Neuronal stem cell (in vitro differentiated cells): ENCODE results near the gene RYR1.

ENCODE experiments used
- DNase-seq: peaks from one replicate; pipeline ENCODE4 v3.0.0-alpha.2; 2013; ENCODE audit warnings: low spot score
- H2AFZ ChIP-seq: one replicate; pipeline ENCODE4 v1.6.1; 2013; ENCODE audit warnings: mild to moderate bottlenecking, low read length, inconsistent platforms
- H2AK5ac ChIP-seq: 2 replicates; pipeline ENCODE4 v1.6.1; 2013; ENCODE audit warnings: low read depth, mild to moderate bottlenecking, inconsistent platforms, low read length, moderate library complexity, mixed read lengths
- H2BK120ac ChIP-seq: 2 replicates; pipeline ENCODE4 v1.6.1; 2013; ENCODE audit warnings: low read depth, mild to moderate bottlenecking, inconsistent platforms, low read length, moderate library complexity, mixed read lengths
- H2BK12ac ChIP-seq: one replicate; pipeline ENCODE4 v1.6.1; 2013; ENCODE audit warnings: low read length, inconsistent platforms
- H2BK15ac ChIP-seq: 2 replicates; pipeline ENCODE4 v1.6.1; 2013; ENCODE audit warnings: mild to moderate bottlenecking, low read length, inconsistent platforms, mixed read lengths
- H2BK5ac ChIP-seq: one replicate; pipeline ENCODE4 v1.6.1; 2013; ENCODE audit warnings: inconsistent platforms, mild to moderate bottlenecking, low read length, moderate library complexity
- H3K14ac ChIP-seq: one replicate; pipeline ENCODE4 v1.6.1; 2013; ENCODE audit warnings: low read length, inconsistent platforms
- H3K18ac ChIP-seq: 2 replicates; pipeline ENCODE4 v1.6.1; 2013; ENCODE audit warnings: low read length, inconsistent platforms
- H3K23ac ChIP-seq: 2 replicates; pipeline ENCODE4 v1.6.1; 2013; ENCODE audit warnings: low read depth, mild to moderate bottlenecking, mixed read lengths, low read length, inconsistent platforms; ENCODE audit not compliant: poor library complexity
- H3K27ac ChIP-seq: replicated peaks from 3 replicates; pipeline ENCODE4 v1.5.1; 2013; ENCODE audit warnings: low read length, inconsistent platforms
- H3K27me3 ChIP-seq, 3 experiments: 2 replicates each; pipeline ENCODE4 v1.6.1; 2013; ENCODE audit warnings: low read length in 3 of 3, mild to moderate bottlenecking in 2 of 3, inconsistent platforms in 1 of 3, low read depth in 1 of 3, mixed read lengths in 1 of 3, moderate library complexity in 1 of 3; ENCODE audit not compliant: control insufficient read depth in 3 of 3, insufficient read depth in 3 of 3
- H3K36me3 ChIP-seq, 2 donors: replicated peaks in 1 of 2; 2 replicates each; pipeline ENCODE4 v1.6.1; 2013; ENCODE audit warnings: low read length in 2 of 2; ENCODE audit not compliant: control insufficient read depth in 2 of 2, insufficient read depth in 2 of 2
- H3K4ac ChIP-seq: 2 replicates; pipeline ENCODE4 v1.6.1; 2013; ENCODE audit warnings: inconsistent platforms, mild to moderate bottlenecking, low read length, moderate library complexity
- H3K4me1 ChIP-seq, 2 donors: 1 replicate in 1 of 2; 2 replicates in 1 of 2; pipeline ENCODE4 v1.6.1; 2013; ENCODE audit warnings: low read length in 2 of 2, low read depth in 1 of 2; ENCODE audit not compliant: control insufficient read depth in 2 of 2, insufficient read depth in 1 of 2
- H3K4me2 ChIP-seq: one replicate; pipeline ENCODE4 v1.6.1; 2013; ENCODE audit warnings: mild to moderate bottlenecking, low read length, inconsistent platforms; ENCODE audit not compliant: insufficient read depth, poor library complexity, severe bottlenecking
- H3K4me3 ChIP-seq, 2 donors: 2 replicates each; pipeline ENCODE4 v1.5.1; 2013; ENCODE audit warnings: low read length in 2 of 2, mild to moderate bottlenecking in 2 of 2, inconsistent platforms in 1 of 2, moderate library complexity in 1 of 2
- H3K79me1 ChIP-seq: one replicate; pipeline ENCODE4 v1.6.1; 2013; ENCODE audit warnings: low read depth, mild to moderate bottlenecking, inconsistent platforms, low read length, moderate library complexity
- H3K9ac ChIP-seq: one replicate; pipeline ENCODE4 v1.6.1; 2013; ENCODE audit warnings: mild to moderate bottlenecking, low read depth, low read length, inconsistent platforms; ENCODE audit not compliant: poor library complexity
- H3K9me3 ChIP-seq, 2 donors: replicated peaks in 1 of 2; 2 replicates each; pipeline versions ENCODE3 to v1.6.1; 2013; ENCODE audit warnings: low read length in 2 of 2, mild to moderate bottlenecking in 2 of 2, inconsistent platforms in 1 of 2, low read depth in 1 of 2, mixed read lengths in 1 of 2, moderate library complexity in 1 of 2; ENCODE audit not compliant: control insufficient read depth in 2 of 2, insufficient read depth in 1 of 2
- H4K8ac ChIP-seq: one replicate; pipeline ENCODE4 v1.6.1; 2013; ENCODE audit warnings: low read depth, mild to moderate bottlenecking, inconsistent platforms, low read length, moderate library complexity
- H4K91ac ChIP-seq: one replicate; pipeline ENCODE4 v1.6.1; 2013; ENCODE audit warnings: low read length, low read depth, mild to moderate bottlenecking, inconsistent platforms; ENCODE audit not compliant: poor library complexity
- WGBS, 2 donors: extraction: QIAGEN DNeasy Blood & Tissue Kit; methylation state at CpG; one replicate each; pipeline ENCODE4 v1.1.7; 2013; ENCODE audit warnings: missing lambda C conversion rate in 2 of 2, mixed read lengths in 1 of 2; ENCODE audit not compliant: insufficient read length in 2 of 2, insufficient replicate concordance in 1 of 2; ENCODE audit errors: extremely low coverage in 2 of 2; 5-methylcytosine and 5-hydroxymethylcytosine counted together

RYR1 gene

GRCh38 chr19:38564981-38565690, 131.6 kb downstream of the RYR1 start:
- Histone ChIP-seq H2AK5ac (no peak overlapping the region), H3K79me1 (no peaks in the 10 kb centered on the region), H4K8ac (no peak overlapping the region), H3K4me3 (no peak overlapping the region), H3K36me3 (no peaks in the 10 kb centered on the region), H2BK120ac (no peak overlapping the region), H3K4me2 (no peak overlapping the region), H3K14ac (peak overlapping the region; percentile 21), H3K4me1 (no peaks in the 10 kb centered on the region), H3K9ac (no peak overlapping the region), H4K91ac (no peak overlapping the region), H2AFZ (no peak overlapping the region), H3K9me3 (peaks cover 0 to 2% of the 10 kb centered on the region in 2 donors), H3K23ac (no peak overlapping the region), H2BK5ac (no peak overlapping the region), H3K18ac (no peak overlapping the region), H3K4ac (no peak overlapping the region), H3K27ac (no peak overlapping the region), H3K27me3 (no peaks in the 10 kb centered on the region), H2BK12ac (no peak overlapping the region), H2BK15ac (no peak overlapping the region)
- DNase-seq = no peak
- WGBS, 2 donors = no CpG with 5 or more reads among the region's 111 CpGs

GRCh38 chr19:38565691-38566105, 132.2 kb downstream of the RYR1 start:
- Histone ChIP-seq H2BK120ac (no peak overlapping the region), H2BK5ac (no peak overlapping the region), H4K8ac (no peak overlapping the region), H3K9me3 (peaks cover 0 to 2% of the 10 kb centered on the region in 2 donors), H3K27me3 (no peaks in the 10 kb centered on the region), H3K27ac (no peak overlapping the region), H3K79me1 (no peaks in the 10 kb centered on the region), H3K14ac (no peak overlapping the region), H3K23ac (no peak overlapping the region), H4K91ac (no peak overlapping the region), H3K4me3 (no peak overlapping the region), H2AK5ac (no peak overlapping the region), H3K36me3 (no peaks in the 10 kb centered on the region), H2AFZ (no peak overlapping the region), H3K4ac (no peak overlapping the region), H2BK15ac (no peak overlapping the region), H3K9ac (no peak overlapping the region), H2BK12ac (no peak overlapping the region), H3K4me2 (no peak overlapping the region), H3K18ac (no peak overlapping the region), H3K4me1 (no peaks in the 10 kb centered on the region)
- DNase-seq = no peak
- no CpG with 5 or more reads among the region's 21 CpGs for WGBS, 2 donors

- DNase-seq = no peak
- Histone ChIP-seq H2AK5ac (no peak overlapping the region), H4K91ac (no peak overlapping the region), H3K4me3 (no peak overlapping the region), H2BK15ac (no peak overlapping the region), H3K4ac (no peak overlapping the region), H3K9ac (no peak overlapping the region), H2AFZ (no peak overlapping the region), H4K8ac (no peak overlapping the region), H3K4me1 (no peaks in the 10 kb centered on the region), H3K4me2 (no peak overlapping the region), H3K36me3 (no peaks in the 10 kb centered on the region), H3K18ac (no peak overlapping the region), H2BK5ac (no peak overlapping the region), H3K27me3 (no peaks in the 10 kb centered on the region), H3K27ac (no peak overlapping the region), H3K23ac (no peak overlapping the region), H2BK12ac (no peak overlapping the region), H3K14ac (no peak overlapping the region), H3K79me1 (no peaks in the 10 kb centered on the region), H3K9me3 (no peaks in the 10 kb centered on the region), H2BK120ac (no peak overlapping the region)
- WGBS, 2 donors = no CpG with 5 or more reads among the region's 6 CpGs
These were observed 136.0 kb downstream of the RYR1 start for GRCh38 chr19:38569368-38569983.

- DNase-seq = no peak
- Histone ChIP-seq H4K91ac (no peak overlapping the region), H2BK120ac (no peak overlapping the region), H3K14ac (no peak overlapping the region), H3K4me1 (no peaks in the 10 kb centered on the region), H3K9ac (no peak overlapping the region), H2AK5ac (no peak overlapping the region), H3K4ac (no peak overlapping the region), H2AFZ (no peak overlapping the region), H4K8ac (no peak overlapping the region), H3K4me3 (no peak overlapping the region), H3K27me3 (no peaks in the 10 kb centered on the region), H3K23ac (peak overlapping the region; percentile 5), H3K27ac (no peak overlapping the region), H3K36me3 (no peaks in the 10 kb centered on the region), H3K18ac (no peak overlapping the region), H2BK15ac (no peak overlapping the region), H2BK5ac (no peak overlapping the region), H3K79me1 (no peaks in the 10 kb centered on the region), H3K9me3 (no peaks in the 10 kb centered on the region), H2BK12ac (no peak overlapping the region), H3K4me2 (no peak overlapping the region)
- WGBS, 2 donors = no CpG with 5 or more reads among the region's 2 CpGs
These were observed 138.2 kb downstream of the RYR1 start for GRCh38 chr19:38571682-38572081.
